Inflammatory macrophage treated with lipopolysaccharide for 4 hours (primary cell): ENCODE data around the gene CEPT1.
"Not testable (repeated sequence)": the region's sequence is repeated elsewhere in the genome, so short reads cannot be mapped to it uniquely, and the experiment has no call there.

Source experiments
- DNase-seq: peaks from one replicate; pipeline ENCODE4 v3.0.0-alpha.2; 2020

CEPT1 gene

DNA sequence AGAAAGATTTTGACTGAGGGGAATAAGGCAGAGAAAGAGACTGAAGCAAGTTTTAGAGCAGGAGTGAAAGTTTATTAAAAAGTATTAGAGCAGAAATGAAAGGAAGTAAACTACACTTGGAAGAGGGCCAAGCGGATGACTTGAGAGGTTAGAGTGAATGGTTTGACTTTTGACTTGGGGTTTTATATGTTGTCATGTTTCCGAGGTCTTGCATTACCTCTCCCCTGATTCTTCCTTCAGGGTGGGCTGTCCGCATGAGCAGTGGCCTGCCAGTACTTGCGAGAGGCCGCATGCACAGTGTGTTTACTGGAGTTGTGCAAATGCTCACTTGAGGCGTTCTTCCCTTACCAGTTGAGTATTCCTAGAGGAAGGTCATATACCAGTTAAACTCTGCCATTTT is 73.4 kb downstream of the CEPT1 start:
- peak; percentile 68 for DNase-seq

DNA sequence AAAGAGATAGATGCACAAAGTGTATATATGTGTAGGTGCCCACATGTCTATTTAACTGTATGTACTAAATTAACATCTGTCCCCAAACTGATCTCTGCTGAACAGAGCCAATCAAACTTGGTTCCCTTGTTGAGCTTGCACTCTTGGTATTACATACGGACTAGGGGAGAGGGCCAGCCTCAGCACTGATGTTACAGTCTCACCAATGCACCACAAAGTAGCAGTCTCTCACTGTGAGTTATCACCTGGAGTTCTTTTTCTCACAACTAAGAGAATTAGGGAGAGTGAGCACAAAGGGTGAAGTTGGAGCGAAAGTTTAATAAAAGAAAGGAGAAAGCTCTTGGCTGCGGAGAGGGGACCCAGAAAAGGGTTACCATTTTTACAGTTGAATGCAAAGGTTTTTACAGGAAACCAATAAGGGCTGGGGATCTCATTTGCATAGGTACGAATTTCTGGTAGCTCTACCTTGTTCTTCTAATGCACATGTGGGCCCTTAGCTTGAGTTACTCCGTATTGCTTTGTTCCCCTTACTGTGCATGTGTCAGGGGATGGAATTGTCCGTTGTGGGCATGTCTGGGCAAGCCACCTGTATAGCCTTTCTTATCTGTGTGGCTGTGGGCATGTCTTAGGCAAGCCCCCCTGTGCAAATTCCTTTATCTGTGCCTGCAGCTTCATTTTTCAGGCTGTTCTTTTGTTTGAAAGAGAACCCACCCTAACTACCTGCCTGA is 74.2 kb downstream of the CEPT1 start:
- DNase-seq: no peak

DNA sequence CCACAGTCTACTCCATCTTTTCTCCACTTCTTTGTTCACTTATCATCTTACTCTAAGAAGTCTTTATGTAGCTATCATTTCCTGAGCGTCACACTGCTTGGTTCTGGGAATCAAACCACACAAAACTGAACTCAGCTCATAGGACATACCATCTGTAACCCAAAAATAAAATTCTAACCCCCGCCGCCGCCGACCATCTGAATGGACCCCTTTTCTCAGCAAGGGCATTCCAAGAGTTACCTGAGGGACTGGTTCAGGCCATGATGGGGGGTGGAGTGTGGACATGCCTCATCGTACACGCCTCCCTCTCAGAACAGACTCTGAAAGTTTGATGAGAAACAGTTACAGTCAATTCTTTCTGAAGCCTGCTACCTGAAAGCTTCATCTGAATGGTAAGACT is 74.9 kb downstream of the CEPT1 start:
- no peak for DNase-seq

DNA sequence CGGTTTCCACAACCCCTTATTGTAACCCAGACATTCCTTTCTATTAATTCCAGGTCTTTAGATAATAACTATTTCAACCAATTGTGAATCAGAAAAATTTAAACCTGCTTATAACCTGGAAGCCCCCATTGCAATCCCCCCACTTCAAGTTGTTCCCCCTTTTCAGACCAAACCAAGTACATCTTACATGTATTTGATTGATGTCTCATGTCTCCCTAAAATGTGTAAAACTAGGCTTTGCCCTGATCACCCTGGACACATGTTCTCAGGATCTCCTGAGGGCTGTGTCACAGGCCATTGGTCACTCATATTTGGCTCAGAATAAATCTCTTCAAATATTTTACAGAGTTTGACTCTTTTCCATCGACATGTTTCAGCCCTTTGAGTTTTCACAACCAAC is 75.3 kb downstream of the CEPT1 start:
- not testable (repeated sequence) for DNase-seq

DNA sequence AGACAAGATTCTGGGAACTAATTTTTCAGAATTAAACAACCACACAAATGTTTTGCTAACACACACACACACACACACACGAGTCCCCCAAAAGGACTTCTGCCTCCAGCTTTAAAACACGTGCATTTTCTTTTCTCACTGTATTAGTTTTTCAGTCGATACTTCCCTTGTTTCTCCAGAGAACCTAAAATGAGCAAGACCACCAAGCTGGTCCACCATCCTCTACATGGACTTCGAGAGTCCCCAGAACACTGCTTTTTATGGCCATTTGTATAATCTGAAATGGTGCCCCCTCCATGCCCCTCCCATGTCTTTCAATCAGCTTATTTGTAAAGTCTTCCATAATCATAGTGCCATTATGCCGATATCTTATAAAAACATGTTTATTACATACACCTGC is 76.7 kb downstream of the CEPT1 start:
- DNase-seq: no peak

DNA sequence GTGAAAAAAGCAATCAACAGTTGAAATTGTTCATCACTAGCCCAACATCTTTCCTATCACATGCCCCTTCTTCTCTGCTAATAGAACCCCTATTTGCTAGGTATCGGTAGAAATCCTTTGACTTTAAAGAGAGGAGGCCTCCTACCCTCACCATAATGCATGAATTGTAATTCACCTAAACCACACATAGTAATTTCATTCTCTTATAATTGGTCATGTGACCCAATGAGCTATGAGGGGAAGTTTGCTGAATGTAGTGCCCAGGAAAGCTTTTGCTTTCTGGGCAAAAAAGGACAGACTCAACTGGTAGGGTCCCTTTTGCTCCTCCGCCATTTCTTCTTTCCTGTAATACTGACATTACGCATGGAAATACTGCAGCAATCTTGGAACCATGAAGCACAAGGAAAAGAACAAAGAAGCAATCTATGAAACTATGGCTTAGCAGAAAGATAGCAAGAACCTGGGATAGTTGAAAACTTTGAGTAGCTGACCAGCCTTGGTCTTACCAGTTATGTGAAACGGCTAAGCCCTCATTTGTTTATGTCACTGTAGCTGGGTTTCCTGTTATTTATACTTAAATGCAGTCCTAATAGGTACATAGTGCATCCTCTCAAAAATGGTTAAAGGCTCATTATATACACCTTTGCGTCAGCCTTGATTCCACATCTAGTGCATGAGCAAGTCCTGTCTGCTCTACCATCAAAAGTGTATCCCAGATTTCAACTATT is 77.3 kb downstream of the CEPT1 start:
- DNase-seq: no peak

DNA sequence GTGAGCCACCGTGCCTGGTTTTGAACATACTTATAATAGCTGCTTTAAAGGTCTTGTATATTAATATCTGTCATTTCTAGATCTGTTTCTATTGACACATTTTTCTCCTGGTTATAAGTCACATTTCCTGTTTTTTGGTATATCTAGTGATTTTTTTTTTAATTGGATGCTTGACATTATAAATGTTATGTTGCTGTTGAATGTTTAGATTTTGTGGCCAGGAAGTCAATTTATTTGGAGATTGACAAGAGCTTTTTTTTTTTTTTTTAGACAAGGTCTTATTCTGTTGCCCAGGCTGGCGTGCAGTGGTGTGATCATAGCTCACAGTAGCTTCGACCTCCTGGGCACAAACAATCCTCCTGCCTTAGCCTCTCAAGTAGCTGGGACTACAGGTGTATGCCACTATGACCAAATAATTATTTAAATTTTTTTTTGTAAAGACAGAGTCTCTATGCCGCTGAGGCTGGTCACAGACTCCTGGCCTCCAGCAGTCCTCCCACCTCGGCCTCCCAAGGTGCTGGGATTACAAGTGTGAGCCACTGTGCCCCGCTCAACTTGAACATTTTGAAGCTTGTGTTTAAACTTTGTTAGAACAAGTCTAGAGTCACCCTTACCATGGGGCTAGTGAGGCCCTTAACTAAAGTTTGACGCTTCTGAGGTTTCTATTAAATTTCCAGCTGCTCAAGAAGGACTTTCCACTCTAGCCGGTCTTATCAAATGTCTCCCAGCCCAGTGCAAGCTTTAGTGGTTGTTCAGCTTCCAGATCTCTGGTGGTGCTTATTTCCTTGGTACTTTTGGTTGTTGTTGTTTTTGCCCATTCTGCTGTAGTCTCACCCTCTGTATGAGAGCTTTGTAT is 78.9 kb downstream of the CEPT1 start:
- no peak for DNase-seq

DNA sequence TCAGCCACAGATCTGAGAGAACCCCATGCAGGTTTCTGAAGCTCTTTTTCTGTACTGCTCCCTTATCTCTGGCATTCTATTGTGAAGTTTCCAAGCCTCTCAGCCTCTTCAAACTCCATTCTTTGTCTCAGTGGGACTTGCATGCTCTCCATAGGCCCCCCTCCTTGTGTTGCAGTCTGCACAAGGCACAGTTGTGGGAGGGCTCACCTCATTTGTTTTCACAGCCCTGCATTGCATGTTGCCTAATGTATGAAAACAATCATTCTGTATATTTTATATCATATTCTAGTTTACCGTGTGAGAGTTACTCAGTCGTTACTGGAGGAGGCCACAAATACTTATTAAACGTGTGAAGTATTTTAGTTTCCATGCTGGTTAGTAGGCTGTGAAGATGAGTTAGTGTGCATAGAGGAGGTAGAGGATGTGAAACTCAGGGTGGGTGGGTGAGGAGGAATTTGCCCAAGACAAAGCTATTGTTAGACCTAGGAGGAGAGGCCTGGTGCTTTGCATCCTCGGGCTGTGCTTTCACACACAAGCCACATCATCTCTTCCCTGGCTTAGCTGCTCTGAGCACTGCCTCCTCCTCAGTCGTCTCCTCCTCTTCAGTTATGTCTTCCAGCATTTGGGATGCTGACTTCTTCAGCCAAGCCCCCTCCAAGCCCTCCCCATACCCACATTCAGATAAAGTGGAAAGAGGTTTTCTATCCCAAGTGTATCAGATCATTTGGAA is 79.7 kb downstream of the CEPT1 start:
- DNase-seq: peak; percentile 81

DNA sequence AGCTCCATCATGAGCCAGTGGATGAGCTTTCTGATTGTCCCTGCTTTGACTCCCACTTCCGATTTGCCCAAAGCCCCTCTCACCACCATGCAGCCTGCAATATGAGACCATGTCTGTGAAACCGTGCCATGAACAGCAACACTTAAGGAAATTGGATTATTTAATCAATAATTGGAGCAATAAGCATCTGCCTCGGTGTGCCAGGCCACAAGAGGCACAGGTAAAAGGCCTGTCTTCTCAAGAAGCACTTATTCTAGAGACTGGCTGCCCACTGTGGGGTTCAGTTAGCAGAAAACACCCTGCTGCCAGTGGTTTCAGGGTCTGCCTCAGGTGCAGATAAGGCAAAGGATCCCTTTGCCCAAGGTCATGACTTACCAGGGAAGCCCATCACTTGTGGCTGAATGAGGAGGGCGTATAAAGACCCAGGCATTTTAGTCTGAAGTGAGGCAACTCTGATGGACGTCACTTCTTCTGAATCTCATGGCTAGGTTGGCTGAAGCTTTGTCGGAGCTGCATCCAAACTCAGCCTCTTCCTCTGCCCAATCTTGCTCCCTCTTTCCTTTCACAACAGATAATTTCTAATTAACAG is 80.4 kb downstream of the CEPT1 start:
- no peak for DNase-seq

DNA sequence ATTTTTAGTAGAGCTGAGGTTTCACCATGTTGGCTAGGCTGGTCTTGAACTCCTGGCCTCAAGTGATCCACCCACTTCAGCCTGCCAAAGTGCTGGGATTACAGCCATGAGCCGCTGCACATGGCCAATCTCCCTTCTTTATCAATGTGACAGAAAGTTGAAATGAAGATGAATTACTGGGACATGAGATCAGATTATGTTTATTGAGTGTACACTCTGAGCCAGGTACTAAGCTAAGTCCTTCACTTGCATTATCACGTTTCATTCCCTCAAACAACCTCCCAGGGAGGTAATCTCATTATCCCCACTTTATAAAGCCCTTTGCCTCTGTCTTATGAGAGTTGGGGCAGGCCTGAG is 81.2 kb downstream of the CEPT1 start:
- DNase-seq: no peak

DNA sequence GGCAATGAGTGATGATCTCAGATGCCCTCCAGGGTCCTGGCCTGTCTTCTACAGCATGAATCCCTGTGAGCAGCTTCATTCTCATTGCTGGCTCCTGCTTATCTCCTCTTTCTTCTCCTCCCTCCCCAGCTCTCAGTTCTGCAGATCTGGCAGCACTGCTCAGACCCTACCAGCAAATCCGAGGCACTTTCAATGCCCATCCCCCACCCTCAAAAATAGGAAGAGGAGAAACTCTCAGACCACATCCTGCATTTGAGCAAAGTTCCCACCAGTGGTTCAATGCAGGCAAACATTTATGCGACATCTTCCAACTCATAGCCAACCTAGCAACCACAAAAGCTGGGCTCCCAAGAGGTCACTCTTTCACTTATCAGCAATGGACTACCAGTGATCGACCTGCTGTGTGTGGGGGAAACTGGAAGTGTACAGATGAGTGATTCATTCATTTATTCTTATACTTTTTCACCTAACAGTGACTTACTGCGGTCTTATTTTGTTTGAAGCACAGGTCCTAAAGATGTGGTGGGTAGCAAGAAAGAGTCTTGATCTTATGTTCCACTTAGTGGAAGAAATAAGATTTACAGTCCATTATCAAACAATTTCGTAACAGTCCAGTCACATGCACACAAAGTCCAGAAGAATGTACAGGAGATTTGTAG is 81.7 kb downstream of the CEPT1 start:
- peak; percentile 52 for DNase-seq

DNA sequence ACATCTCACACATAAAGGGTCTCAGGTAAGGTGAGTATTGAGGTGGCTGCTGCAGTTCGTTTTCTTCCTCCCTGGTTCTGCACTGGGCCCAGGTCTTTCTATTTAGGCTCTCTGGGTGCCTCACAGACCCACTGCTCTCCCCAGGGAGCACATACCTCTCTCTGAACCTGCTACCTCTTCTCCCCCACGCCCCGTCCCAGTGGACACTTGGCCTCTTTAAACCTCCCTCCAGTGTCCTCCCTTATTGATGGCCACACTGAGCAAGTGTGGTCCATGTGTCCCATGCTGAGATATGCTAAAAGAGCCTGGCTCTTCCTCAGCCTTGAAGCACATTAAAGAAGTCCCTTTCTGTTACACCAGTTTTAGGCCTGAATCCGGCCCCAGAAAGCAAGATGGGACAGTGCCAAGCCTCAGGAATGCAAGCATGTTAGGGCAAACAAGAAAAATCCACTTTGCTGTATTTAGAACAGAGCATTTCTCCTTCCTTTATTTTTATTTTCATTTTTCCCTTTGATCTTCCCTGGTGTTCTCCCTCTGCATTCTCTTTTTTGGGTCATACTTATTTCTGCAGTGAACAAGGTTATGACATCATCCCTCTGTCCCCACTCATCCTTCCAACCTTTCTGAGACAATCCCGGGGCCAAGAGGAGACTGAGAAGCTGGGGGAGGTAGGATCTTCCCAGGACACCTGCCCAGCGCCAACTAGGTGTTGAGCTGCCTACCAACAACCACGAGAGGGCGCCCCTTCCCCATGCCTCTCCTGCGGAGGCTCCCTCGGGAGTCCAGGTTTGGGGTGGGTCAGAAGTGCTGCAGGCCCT is 82.5 kb downstream of the CEPT1 start:
- peak; percentile 49 for DNase-seq

DNA sequence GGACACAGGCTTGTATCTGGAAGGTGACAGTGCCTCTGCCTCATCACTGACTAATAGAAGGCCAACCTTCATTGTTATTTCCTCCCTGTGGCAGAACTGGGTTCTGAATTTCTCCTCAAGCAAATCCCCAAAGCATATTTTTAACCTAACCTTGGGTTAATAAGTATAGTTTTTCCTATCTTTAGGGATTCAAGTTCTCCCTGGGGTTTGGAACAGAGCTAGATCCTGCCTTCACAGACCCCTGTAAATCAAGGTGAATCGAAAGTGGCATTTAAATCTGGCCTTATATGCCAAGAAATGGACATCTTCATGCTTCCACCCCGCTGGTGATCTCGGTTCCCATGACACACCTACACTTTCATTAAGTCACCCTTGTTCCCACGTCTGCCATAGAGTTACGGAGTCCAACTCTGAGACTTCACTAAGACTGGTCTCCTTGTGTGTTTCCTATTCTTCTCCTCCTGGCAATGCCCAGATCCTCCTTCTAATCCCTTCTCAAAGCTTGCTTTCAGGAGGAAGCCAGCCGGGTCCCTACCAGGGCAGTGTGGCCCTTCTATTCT is 83.2 kb downstream of the CEPT1 start:
- DNase-seq: peak; percentile 45

DNA sequence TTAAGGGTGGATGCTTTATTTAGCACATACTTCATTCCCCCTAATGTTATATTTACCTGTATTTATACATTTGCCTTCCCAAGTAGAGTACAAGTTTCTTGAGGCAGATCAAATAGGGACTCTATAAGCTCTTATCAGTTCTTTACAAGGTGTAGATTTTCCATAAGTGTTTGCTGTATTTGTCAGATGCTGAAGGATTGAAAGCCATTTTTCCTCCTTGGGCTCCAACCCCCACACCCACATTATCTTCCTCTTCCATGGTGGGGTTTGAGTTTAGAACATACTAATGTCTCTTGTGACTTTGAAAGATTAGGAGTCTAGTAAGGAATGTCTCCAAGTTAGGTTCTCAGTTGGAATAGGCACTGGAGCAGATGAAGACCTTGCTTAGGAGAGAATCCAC is 85.1 kb downstream of the CEPT1 start:
- DNase-seq: no peak

DNA sequence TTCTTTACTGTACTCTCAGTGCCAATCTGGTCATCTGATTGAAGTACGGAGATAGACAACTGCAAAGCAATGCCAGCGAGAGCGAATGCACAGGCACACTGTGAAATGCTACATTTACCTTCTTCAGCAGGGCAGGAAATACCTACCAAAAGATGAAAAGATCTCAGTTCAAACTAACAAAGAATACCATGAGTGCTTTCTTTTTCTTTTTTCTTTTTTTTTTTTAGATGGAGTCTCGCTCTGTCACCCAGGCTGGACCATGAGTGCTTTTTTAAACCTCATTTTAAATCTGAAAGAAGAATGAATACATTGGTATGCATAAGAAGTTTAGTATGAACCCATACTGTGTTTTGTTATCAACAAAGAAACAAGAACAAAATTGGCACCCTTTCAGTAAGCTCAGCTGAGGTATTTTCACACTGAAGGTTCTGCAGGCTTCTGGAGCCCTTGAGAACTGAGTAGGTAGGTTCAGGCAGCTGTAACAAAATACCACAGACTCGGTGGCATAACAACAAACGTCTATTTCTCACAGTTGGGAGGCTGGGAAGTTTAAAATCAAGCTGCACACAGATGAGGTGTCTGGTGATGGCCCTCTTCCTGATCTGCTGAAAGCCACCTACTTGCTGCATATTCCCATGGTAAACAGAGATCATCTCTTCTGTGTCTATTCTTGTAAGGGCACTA is 85.8 kb downstream of the CEPT1 start:
- DNase-seq: no peak

DNA sequence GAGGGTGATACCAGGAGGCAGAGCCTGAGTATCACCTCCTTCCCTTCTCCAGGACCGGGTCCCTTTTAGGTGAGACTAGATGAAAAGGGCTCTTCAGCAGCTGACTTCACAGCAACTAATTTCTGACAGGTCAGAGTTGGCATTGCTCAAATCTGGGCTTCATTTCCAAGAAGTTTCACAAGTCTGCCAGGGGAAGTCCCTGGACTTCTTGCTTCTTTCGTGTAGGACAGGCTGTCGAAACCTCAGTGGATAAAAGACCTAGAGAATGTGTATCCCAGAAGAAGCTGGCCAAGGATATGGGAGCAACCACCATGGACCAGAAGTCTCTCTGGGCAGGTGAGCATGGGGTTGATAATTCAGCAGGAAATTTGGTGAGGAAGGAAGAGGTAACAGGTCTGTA is 87.4 kb downstream of the CEPT1 start, which contains the start of gene CHI3L2:
Gene CHI3L2, plus strand, starts transcription at position 280 of the 400 bp plus-strand sequence. Its CDS starts 17 bp downstream, at position 297.
- DNase-seq: peak; percentile 73

DNA sequence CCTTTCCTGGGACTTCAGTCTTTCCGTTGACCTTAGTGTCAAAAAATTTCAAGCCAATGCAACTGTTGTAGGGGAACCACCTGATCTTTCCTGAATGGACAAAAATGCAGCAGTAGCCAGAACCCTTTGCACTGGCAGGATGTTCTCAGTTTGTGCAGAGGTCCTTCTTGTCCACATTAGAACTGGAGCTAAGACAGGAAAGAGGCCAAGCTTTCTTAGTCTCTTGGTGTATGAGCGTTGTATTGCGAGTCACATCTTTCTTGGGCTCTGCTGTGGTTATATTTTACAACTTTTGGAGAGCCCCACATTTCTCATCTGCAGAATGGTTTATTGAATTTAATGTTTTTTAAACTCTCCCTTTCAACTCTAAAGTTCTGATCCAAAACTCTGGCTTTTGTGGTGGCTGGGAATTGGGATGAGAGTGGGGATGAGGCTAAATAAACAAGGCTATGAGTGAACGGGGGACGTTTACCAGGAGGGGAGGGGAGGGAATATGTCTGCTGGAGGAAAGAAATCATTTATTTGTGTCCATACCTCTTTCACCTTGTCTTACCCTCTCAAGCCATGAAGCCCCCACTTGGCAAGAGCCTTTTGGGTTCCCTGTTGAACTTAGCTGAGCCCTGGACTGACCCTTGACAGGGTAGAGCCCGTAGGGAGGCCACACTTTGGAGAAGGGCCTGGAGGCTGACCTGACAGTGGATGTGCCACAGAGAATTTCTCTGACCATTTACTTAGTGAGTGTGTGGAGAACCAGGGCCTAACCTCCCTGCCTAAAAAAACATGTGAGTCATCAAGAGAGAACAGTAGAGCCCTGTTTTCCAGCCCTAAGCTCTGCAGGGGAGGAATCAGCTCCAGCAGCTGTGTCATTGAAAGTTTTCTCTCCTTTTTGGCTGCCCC is 88.1 kb downstream of the CEPT1 start:
- peak; percentile 33 for DNase-seq

DNA sequence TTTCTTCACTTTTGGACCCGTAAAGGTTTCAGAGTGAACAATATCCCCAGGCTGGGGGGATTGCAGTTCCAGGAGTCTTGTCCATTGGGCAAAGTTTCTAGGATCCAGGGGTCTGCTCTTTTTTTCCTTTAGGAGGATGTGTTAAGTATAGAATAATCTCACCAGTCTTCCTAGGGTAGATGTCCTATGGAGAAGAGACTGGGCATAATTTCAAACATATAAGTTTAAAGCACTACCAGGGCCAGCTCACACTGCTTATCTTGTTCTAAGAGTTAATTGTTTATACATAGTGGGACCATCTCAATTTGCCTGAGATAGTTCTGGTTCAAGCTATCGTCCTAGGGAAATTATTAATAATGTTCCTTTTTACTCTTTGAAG is 88.7 kb downstream of the CEPT1 start:
- DNase-seq: no peak

DNA sequence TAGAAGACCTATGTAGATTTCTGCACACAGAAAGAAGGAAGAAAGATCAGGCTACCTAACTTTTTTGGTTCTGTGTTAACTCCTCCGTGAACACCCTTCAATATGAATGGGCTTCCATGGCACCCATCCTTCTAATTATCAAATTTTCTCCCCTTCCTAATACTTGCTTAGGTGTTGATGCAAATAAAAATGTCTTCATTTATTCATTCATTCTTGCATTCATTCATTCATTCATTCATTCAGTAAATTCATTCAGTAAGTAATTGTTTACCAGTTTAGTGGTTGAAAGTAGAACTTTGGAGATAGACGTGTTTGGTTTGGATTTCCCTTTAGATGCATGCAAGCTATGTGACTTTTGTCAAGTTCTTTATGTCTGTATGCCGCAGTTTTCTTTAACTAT is 92.1 kb downstream of the CEPT1 start:
- DNase-seq: no peak
